ENCODE results near the gene CBY3.
"Not testable (repeated sequence)": the region's sequence is repeated elsewhere in the genome, so short reads cannot be mapped to it uniquely, and the experiment has no call there.

Gene CBY3

DNA sequence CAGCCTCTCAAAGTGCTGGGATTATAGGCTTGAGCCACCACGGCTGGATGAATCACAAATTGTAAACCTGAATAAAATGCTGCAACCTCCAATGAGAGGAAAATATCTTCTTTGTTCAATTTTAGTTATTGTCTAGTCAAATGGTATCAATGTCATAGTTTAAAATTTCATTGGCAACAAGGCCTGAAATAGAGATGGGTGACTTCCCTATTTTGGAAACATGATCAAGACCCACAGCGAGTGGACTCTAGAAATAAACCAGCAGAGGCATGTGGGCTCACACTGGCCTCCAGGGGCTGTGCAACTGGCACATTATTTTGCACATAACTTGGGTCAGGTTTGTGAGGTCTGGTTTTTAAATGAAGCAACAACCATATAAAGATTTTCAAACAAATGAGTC is 27.7 kb downstream of the CBY3 start:
- TF ChIP-seq SPI1 (IDR thresholded peaks at IDR 0.05; ENCODE audit: borderline replicate concordance, low read depth) = peak; percentile 72
- DNase-seq (ENCODE audit: low read depth in 1 of 2, low spot score in 1 of 2); H3K4me3 ChIP-seq (replicated peaks; ENCODE audit: insufficient read depth, low read length); H3K27ac ChIP-seq (replicated peaks); H3K27me3 ChIP-seq (ENCODE audit: insufficient read depth, poor library complexity, severe bottlenecking): not testable (repeated sequence)

- not testable (repeated sequence) for H3K27me3 ChIP-seq (ENCODE audit: insufficient read depth, poor library complexity, severe bottlenecking); H3K27ac ChIP-seq (replicated peaks); H3K4me3 ChIP-seq (replicated peaks; ENCODE audit: insufficient read depth, low read length); DNase-seq (ENCODE audit: low read depth in 1 of 2, low spot score in 1 of 2)
These were observed 30.6 kb downstream of the CBY3 start for GRCh38 chr5:179650245-179650644.

- H3K27ac ChIP-seq (replicated peaks); H3K4me3 ChIP-seq (replicated peaks; ENCODE audit: insufficient read depth, low read length); H3K27me3 ChIP-seq (ENCODE audit: insufficient read depth, poor library complexity, severe bottlenecking); DNase-seq (ENCODE audit: low read depth in 1 of 2, low spot score in 1 of 2): not testable (repeated sequence)
These were observed 31.6 kb downstream of the CBY3 start for GRCh38 chr5:179649166-179649703.

- Histone ChIP-seq H3K27ac (replicated peaks) (no peak overlapping the region), H3K4me3 (replicated peaks; ENCODE audit: insufficient read depth, low read length) (no peak overlapping the region), H3K27me3 (ENCODE audit: insufficient read depth, poor library complexity, severe bottlenecking) (no peaks in the 10 kb centered on the region)
- TF ChIP-seq CTCF (IDR thresholded peaks at IDR 0.05; ENCODE audit: insufficient read depth, low read length) (no peak), POLR2AphosphoS5 (IDR thresholded peaks at IDR 0.05; ENCODE audit: low read depth) (no peak), SPI1 (IDR thresholded peaks at IDR 0.05; ENCODE audit: borderline replicate concordance, low read depth) (no peak), REST (IDR thresholded peaks at IDR 0.05; ENCODE audit: insufficient replicate concordance, low read depth) (no peak), GABPA (IDR thresholded peaks at IDR 0.05; ENCODE audit: low read depth) (no peak)
- no peak for DNase-seq (ENCODE audit: low read depth in 1 of 2, low spot score in 1 of 2)
These were observed 32.4 kb downstream of the CBY3 start for GRCh38 chr5:179648410-179648809.

- H3K27me3 ChIP-seq (ENCODE audit: insufficient read depth, poor library complexity, severe bottlenecking); H3K4me3 ChIP-seq (replicated peaks; ENCODE audit: insufficient read depth, low read length); H3K27ac ChIP-seq (replicated peaks); DNase-seq (ENCODE audit: low read depth in 1 of 2, low spot score in 1 of 2): not testable (repeated sequence)
These were observed 36.1 kb downstream of the CBY3 start for GRCh38 chr5:179644766-179645165.

- not testable (repeated sequence) for H3K27me3 ChIP-seq (ENCODE audit: insufficient read depth, poor library complexity, severe bottlenecking); DNase-seq (ENCODE audit: low read depth in 1 of 2, low spot score in 1 of 2); H3K4me3 ChIP-seq (replicated peaks; ENCODE audit: insufficient read depth, low read length); H3K27ac ChIP-seq (replicated peaks)
These were observed 37.5 kb downstream of the CBY3 start for GRCh38 chr5:179643141-179643920.

DNA sequence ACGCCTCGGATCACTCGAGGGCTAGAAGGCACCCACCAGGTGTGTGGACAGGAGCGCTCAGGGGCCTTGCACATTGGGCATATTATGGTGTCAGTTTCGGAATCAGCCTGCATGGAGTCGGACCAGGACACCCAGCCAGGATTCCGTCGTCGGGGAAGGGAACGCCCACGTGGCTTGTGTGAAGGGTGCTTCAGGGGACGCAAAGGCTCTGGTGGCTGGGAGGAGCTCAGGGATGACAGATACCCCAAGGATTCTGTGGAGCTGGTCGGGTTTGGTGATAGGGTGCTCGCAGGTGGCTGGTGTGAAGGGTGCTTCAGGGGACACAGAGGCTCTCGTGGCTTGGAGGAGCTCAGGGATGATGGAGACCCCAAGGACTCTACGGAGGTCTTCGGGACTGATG is 38.2 kb downstream of the CBY3 start:
- not testable (repeated sequence) for H3K27me3 ChIP-seq (ENCODE audit: insufficient read depth, poor library complexity, severe bottlenecking); H3K4me3 ChIP-seq (replicated peaks; ENCODE audit: insufficient read depth, low read length); H3K27ac ChIP-seq (replicated peaks); DNase-seq (ENCODE audit: low read depth in 1 of 2, low spot score in 1 of 2)

DNA sequence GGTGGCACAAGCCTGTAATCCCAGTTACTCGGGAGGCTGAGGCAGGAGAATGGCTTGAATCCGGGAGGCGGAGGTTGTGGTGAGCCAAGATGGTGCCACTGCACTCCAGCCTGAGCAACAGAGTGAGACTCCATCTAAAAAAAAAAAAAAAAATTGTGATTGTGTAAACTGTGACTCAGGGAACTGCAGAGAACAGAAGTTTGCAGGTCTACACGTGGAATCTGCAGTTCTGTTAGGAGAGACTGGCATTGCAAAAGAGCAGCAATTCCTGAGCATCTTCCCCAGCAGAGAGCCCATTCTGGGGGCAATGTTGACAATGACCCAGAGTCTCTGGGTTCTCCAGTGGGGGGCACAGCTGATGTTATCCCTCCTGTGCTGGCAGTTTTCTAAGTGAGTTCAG is 39.1 kb downstream of the CBY3 start:
- H3K27ac ChIP-seq (replicated peaks); H3K27me3 ChIP-seq (ENCODE audit: insufficient read depth, poor library complexity, severe bottlenecking); DNase-seq (ENCODE audit: low read depth in 1 of 2, low spot score in 1 of 2); H3K4me3 ChIP-seq (replicated peaks; ENCODE audit: insufficient read depth, low read length): not testable (repeated sequence)

- not testable (repeated sequence) for H3K4me3 ChIP-seq (replicated peaks; ENCODE audit: insufficient read depth, low read length); H3K27ac ChIP-seq (replicated peaks); H3K27me3 ChIP-seq (ENCODE audit: insufficient read depth, poor library complexity, severe bottlenecking); DNase-seq (ENCODE audit: low read depth in 1 of 2, low spot score in 1 of 2)
These were observed 41.5 kb downstream of the CBY3 start for GRCh38 chr5:179639296-179639695.

- H3K4me3 ChIP-seq (replicated peaks; ENCODE audit: insufficient read depth, low read length); H3K27me3 ChIP-seq (ENCODE audit: insufficient read depth, poor library complexity, severe bottlenecking); H3K27ac ChIP-seq (replicated peaks); DNase-seq (ENCODE audit: low read depth in 1 of 2, low spot score in 1 of 2): not testable (repeated sequence)
These were observed 46.3 kb downstream of the CBY3 start for GRCh38 chr5:179634370-179635172.

Measured in HL-60 (cell line).